GM21381 (cell line): ENCODE measurements around the gene RSBN1L.
"Not testable (repeated sequence)": the region's sequence is repeated elsewhere in the genome, so short reads cannot be mapped to it uniquely, and the experiment has no call there.

Experiments
- ATAC-seq: cut with Tn5 transposase; IDR thresholded peaks from one replicate; pipeline ENCODE4 v1.9.1; 2021; ENCODE audit warnings: mild to moderate bottlenecking, moderate library complexity; ENCODE audit not compliant: unreplicated experiment

The RSBN1L gene

GRCh38 chr7:77696057-77696642, at the start of gene RSBN1L:
Gene RSBN1L, plus strand, starts transcription at chr7:77696459. Its CDS starts 11 bp downstream, at chr7:77696470.
- peak; percentile 95 for ATAC-seq

GRCh38 chr7:77648742-77649338, 47.4 kb upstream of the RSBN1L start:
- ATAC-seq, result no peak

GRCh38 chr7:77649716-77650349, 46.4 kb upstream of the RSBN1L start:
- no peak for ATAC-seq

- no peak for ATAC-seq
These were observed 44.6 kb upstream of the RSBN1L start for GRCh38 chr7:77651575-77652162.

- not testable (repeated sequence) for ATAC-seq
These were observed 43.4 kb upstream of the RSBN1L start for GRCh38 chr7:77652826-77653225.

- no peak for ATAC-seq
These were observed 42.7 kb upstream of the RSBN1L start for GRCh38 chr7:77653572-77653971.

- ATAC-seq, result no peak
These were observed 40.9 kb upstream of the RSBN1L start for GRCh38 chr7:77655356-77655755.

- no peak for ATAC-seq
These were observed 40.3 kb upstream of the RSBN1L start for GRCh38 chr7:77655836-77656455.

- no peak for ATAC-seq
These were observed 38.6 kb upstream of the RSBN1L start for GRCh38 chr7:77657427-77658224.

GRCh38 chr7:77658928-77659327, 37.3 kb upstream of the RSBN1L start:
- ATAC-seq, result no peak

- ATAC-seq, result no peak
These were observed 34.4 kb upstream of the RSBN1L start for GRCh38 chr7:77661816-77662215.

- no peak for ATAC-seq
These were observed 33.4 kb upstream of the RSBN1L start for GRCh38 chr7:77662869-77663268.

- no peak for ATAC-seq
These were observed 31.5 kb upstream of the RSBN1L start for GRCh38 chr7:77664715-77665114.

- ATAC-seq, result no peak
These were observed 31.1 kb upstream of the RSBN1L start for GRCh38 chr7:77665161-77665560.

GRCh38 chr7:77667459-77668086, 28.7 kb upstream of the RSBN1L start:
- ATAC-seq, result no peak

GRCh38 chr7:77674878-77675277, 21.4 kb upstream of the RSBN1L start:
- ATAC-seq, result peak; percentile 72

GRCh38 chr7:77679608-77680007, 16.7 kb upstream of the RSBN1L start:
- ATAC-seq, result no peak

- ATAC-seq, result no peak
These were observed 16.0 kb upstream of the RSBN1L start for GRCh38 chr7:77680266-77680665.

- no peak for ATAC-seq
These were observed 12.2 kb upstream of the RSBN1L start for GRCh38 chr7:77684030-77684429.

GRCh38 chr7:77685233-77685632, 11.0 kb upstream of the RSBN1L start:
- no peak for ATAC-seq
